SU-DHL-6 (cell line): ENCODE measurements around the gene PPFIBP1.

ENCODE experiments used
- H2AFZ ChIP-seq: fragments of 200-600 bp; sonication (generic); 2 replicates; pipeline ENCODE4 v1.6.1; 2014; ENCODE audit warnings: low read depth, mild to moderate bottlenecking, moderate library complexity, mixed read lengths, antibody characterized with exemption, low read length; ENCODE audit not compliant: severe bottlenecking
- H3F3A ChIP-seq: fragments of 200-600 bp; shearing (Covaris generic); 2 replicates; pipeline ENCODE4 v1.6.0; 2016; ENCODE audit warnings: antibody characterized with exemption, mild to moderate bottlenecking; ENCODE audit not compliant: insufficient read depth
- H3K27ac ChIP-seq: fragments of 200-600 bp; sonication (generic); 2 replicates; pipeline ENCODE4 v1.5.1; 2016; ENCODE audit warnings: low read depth, mild to moderate bottlenecking, low read length, moderate library complexity, mixed read lengths
- H3K27me3 ChIP-seq: fragments of 200-600 bp; sonication (generic), shearing (Covaris generic); 2 replicates; pipeline ENCODE4 v1.6.0; 2014; ENCODE audit warnings: mild to moderate bottlenecking, low read length
- H3K36me3 ChIP-seq: fragments of 200-600 bp; sonication (generic); 2 replicates; pipeline ENCODE4 v1.6.1; 2014; ENCODE audit warnings: mild to moderate bottlenecking, low read length, mixed read lengths
- H3K4me2 ChIP-seq: fragments of 300-600, 200-600 bp; shearing (Covaris generic), sonication (generic); 2 replicates; pipeline ENCODE4 v1.6.0; 2014; ENCODE audit warnings: low read length, low read depth, mild to moderate bottlenecking; ENCODE audit not compliant: poor library complexity, severe bottlenecking
- H3K4me3 ChIP-seq: fragments of 200-600 bp; sonication (generic); 2 replicates; pipeline ENCODE4 v1.5.1; 2014; ENCODE audit warnings: antibody characterized with exemption, low read length, mild to moderate bottlenecking, mixed read lengths; ENCODE audit not compliant: insufficient read depth, poor library complexity, severe bottlenecking
- H3K79me2 ChIP-seq: fragments of 200-600 bp; sonication (generic); 2 replicates; pipeline ENCODE4 v1.6.1; 2014; ENCODE audit warnings: mild to moderate bottlenecking, low read length, moderate library complexity; ENCODE audit not compliant: insufficient read depth
- H3K9ac ChIP-seq: fragments of 200-600 bp; sonication (generic); 2 replicates; pipeline ENCODE4 v1.7.0; 2014; ENCODE audit warnings: mild to moderate bottlenecking, low read length
- H3K9me2 ChIP-seq: fragments of 200-600 bp; sonication (generic); replicated peaks from 2 replicates; pipeline ENCODE4 v1.6.1; 2014; ENCODE audit warnings: low read length; ENCODE audit not compliant: insufficient read depth
- H3K9me3 ChIP-seq: fragments of 200-600 bp; sonication (generic); 2 replicates; pipeline ENCODE4 v1.6.1; 2014; ENCODE audit warnings: low read length, mixed read lengths; ENCODE audit not compliant: insufficient read depth
- H4K20me1 ChIP-seq: fragments of 200-600 bp; sonication (generic); 2 replicates; pipeline ENCODE4 v1.6.1; 2014; ENCODE audit warnings: low read depth, mild to moderate bottlenecking, antibody characterized with exemption, low read length, moderate library complexity, mixed read lengths
- EZH2phosphoT487 ChIP-seq: fragments of 200-600 bp; sonication (generic), shearing (Covaris generic); conservative IDR thresholded peaks from 2 replicates; pipeline ENCODE4 v1.6.1; 2018; ENCODE audit warnings: mild to moderate bottlenecking, antibody characterized with exemption, low read length, moderate library complexity, mixed read lengths
- TF ChIP-seq, protein P1 (sequence below): fragments of 200-600 bp; sonication (generic); IDR thresholded peaks from one replicate; pipeline ENCODE4 v1.5.1; 2017; ENCODE audit warnings: antibody characterized with exemption, mild to moderate bottlenecking, low read length, moderate library complexity; ENCODE audit not compliant: insufficient read depth, poor library complexity, severe bottlenecking

PPFIBP1 gene

DNA sequence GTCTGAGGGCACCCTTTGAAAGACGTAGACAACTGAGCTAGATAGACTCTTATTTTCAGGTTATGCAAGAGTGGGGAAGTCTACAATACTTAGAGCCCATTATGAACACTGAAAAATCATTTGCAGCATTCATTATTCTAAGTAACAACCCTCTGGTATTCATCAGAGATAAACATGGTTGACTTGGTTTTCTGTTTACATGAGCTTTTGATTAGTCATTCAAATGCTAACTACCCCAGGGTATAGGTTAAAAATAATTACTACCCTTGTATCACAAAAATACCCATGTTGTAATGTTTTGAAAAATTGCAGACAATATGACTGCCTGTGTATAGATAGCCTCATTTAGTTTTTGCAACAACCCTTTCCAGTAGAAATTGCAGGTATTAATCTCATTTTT, 78.5 kb downstream of the PPFIBP1 start:
- H3K79me2 ChIP-seq: no peaks in the 10 kb centered on the region
- no peaks in the 10 kb centered on the region for H3F3A ChIP-seq
- no peak overlapping the region for H3K4me2 ChIP-seq
- no peaks in the 10 kb centered on the region for H3K9me3 ChIP-seq
- H3K27ac ChIP-seq: no peak overlapping the region
- TF ChIP-seq, protein P1, sequence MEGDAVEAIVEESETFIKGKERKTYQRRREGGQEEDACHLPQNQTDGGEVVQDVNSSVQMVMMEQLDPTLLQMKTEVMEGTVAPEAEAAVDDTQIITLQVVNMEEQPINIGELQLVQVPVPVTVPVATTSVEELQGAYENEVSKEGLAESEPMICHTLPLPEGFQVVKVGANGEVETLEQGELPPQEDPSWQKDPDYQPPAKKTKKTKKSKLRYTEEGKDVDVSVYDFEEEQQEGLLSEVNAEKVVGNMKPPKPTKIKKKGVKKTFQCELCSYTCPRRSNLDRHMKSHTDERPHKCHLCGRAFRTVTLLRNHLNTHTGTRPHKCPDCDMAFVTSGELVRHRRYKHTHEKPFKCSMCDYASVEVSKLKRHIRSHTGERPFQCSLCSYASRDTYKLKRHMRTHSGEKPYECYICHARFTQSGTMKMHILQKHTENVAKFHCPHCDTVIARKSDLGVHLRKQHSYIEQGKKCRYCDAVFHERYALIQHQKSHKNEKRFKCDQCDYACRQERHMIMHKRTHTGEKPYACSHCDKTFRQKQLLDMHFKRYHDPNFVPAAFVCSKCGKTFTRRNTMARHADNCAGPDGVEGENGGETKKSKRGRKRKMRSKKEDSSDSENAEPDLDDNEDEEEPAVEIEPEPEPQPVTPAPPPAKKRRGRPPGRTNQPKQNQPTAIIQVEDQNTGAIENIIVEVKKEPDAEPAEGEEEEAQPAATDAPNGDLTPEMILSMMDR: no peak
- H4K20me1 ChIP-seq: no peaks in the 10 kb centered on the region
- H3K27me3 ChIP-seq: no peaks in the 10 kb centered on the region
- no peak overlapping the region for H3K9ac ChIP-seq
- H3K4me3 ChIP-seq: no peak overlapping the region
- no peaks in the 10 kb centered on the region for H3K36me3 ChIP-seq
- H2AFZ ChIP-seq: no peak overlapping the region
- no peaks in the 10 kb centered on the region for H3K9me2 ChIP-seq

DNA sequence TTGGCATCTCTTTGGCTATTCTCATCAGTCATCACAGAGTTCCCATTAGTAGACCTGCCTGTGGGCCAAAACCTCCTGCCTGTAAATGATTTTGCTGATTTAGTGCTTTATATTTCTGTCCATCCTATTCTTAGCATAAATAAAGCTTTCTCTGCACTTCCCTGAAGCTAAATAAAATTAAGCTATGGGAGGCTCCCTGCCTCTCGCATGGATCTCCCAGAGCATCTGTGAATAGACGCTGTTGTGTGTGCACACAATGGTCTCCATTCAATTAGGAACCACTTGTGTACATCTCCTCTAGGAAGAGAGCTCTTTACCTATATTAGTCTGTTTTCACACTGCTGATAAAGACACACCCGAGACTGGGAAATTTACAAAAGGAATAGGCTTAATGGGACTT, 80.4 kb downstream of the PPFIBP1 start:
- no peak overlapping the region for H3K4me3 ChIP-seq
- H3F3A ChIP-seq: no peaks in the 10 kb centered on the region
- H3K27me3 ChIP-seq: no peaks in the 10 kb centered on the region
- H3K9me3 ChIP-seq: no peaks in the 10 kb centered on the region
- TF ChIP-seq, protein P1: no peak
- no peak for TF ChIP-seq EZH2phosphoT487
- H2AFZ ChIP-seq: no peak overlapping the region
- H3K4me2 ChIP-seq: no peak overlapping the region
- H3K36me3 ChIP-seq: no peaks in the 10 kb centered on the region
- H3K9ac ChIP-seq: no peak overlapping the region
- H3K79me2 ChIP-seq: no peaks in the 10 kb centered on the region
- H3K9me2 ChIP-seq: no peaks in the 10 kb centered on the region
- H4K20me1 ChIP-seq: no peaks in the 10 kb centered on the region
- H3K27ac ChIP-seq: no peak overlapping the region

DNA sequence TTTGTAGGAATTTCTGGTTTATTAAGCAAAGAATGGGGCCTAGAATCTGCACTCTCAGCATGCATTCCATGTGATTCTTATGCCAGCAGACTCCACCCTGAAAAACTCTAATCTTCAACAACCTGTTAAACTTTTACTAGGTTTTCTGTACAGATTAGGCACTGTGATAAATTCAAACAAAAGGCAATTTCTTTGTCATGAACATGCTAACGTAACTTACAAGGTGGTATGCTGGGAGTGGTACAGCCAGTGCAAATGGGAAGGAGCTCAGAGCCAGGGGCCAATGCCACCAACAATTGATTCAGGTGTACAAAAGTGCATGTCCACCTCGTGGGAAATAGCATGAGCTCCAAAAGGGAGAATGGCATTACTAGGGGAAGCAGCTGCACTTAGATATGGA, 83.0 kb downstream of the PPFIBP1 start:
- Histone ChIP-seq H3K9me3 (no peaks in the 10 kb centered on the region), H3K4me2 (no peak overlapping the region), H3K27me3 (no peaks in the 10 kb centered on the region), H3K27ac (no peak overlapping the region), H3K36me3 (no peaks in the 10 kb centered on the region), H3K9me2 (no peaks in the 10 kb centered on the region), H3K9ac (no peak overlapping the region), H3K79me2 (no peaks in the 10 kb centered on the region), H4K20me1 (no peaks in the 10 kb centered on the region), H2AFZ (no peak overlapping the region), H3K4me3 (no peak overlapping the region), H3F3A (no peaks in the 10 kb centered on the region)
- no peak for TF ChIP-seq EZH2phosphoT487
- TF ChIP-seq, protein P1: no peak

DNA sequence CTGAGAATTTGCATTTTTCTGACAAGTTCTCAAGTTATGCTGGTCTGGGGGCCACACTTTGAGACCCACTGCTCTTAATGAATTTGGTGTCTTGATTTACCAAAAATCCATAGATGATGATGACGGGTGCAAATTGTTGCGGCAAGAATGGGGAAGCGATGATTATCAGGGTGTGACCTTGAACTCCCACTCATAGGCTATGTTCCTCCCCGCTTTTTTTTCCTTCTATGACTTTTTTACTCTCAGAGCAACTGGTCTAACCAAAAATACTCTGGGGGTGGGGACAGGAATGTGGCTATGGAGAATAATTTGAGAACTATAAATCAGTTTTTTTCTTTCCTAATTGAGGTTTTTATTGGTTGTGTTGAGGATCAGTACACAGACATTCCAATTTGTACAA, 83.6 kb downstream of the PPFIBP1 start:
- Histone ChIP-seq H3K4me2 (no peak overlapping the region), H3F3A (no peaks in the 10 kb centered on the region), H4K20me1 (no peaks in the 10 kb centered on the region), H2AFZ (no peak overlapping the region), H3K79me2 (no peaks in the 10 kb centered on the region), H3K9ac (no peak overlapping the region), H3K9me2 (no peaks in the 10 kb centered on the region), H3K9me3 (no peaks in the 10 kb centered on the region), H3K27me3 (no peaks in the 10 kb centered on the region), H3K36me3 (no peaks in the 10 kb centered on the region), H3K4me3 (no peak overlapping the region), H3K27ac (no peak overlapping the region)
- TF ChIP-seq, protein P1: no peak
- TF ChIP-seq EZH2phosphoT487: no peak
